ENCODE measurements around the gene COPS2.
"Not testable (repeated sequence)": the region's sequence is repeated elsewhere in the genome, so short reads cannot be mapped to it uniquely, and the experiment has no call there.

The COPS2 gene

DNA sequence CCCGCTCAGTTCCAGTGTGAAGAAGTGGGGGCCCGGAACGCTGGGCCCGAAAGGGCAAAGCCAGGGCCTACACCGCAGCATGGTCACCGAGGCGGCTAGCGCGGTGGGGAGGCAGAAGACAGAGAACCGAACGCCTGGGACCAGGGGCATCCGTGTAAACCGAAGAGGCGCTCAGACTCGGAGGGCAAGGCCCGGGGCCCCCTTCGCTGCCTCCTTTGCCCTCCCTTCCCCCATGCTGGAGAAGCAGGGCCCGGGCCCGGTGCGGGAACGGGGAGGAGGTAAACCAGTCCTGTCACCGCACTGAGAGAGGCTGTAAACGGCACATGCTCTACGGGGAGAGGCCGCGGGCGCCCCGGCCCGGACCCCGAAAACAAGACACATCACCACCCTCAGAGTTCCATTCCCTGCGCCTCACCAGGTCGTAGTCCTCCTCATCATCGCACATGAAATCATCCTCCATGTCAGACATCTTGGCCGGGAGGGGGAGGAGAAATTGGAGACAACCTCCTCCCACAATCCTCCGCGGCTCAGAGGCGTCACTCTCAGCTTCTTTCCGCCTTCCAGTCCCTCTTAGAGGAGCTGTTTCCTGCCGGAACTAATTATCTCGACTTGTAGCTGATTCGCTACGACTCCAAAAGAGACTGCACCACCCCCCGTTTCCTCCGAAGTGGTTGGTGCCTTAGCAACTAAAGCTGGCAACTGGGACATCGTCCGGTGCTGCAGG, at the start of gene COPS2:
COPS2 (minus strand) TSS at position 490 of the 724 bp plus-strand sequence; CDS start at position 469, 21 bp downstream.
- DNase-seq (ENCODE audit: low read depth in 2 of 2) = peak; percentile 80 to 90

DNA sequence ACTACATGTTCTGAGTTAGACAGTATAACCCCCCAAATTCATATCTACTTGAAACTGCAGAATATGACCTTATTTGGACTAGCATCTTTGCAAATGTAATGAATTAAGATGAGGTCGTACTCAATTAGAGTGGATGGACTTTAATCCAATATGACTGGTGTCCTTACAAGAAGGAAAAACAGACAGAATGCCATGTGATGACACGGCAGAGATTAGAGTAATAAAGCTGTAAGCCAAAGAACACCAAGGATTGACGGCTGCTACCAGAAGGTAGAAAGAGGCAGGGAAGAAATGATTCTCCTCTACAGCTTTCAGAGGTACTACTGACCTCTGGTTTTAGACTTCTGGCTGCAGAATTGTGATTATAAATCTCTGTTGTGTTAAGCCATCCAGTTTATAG, 44.9 kb upstream of the COPS2 start:
- no peak for DNase-seq (ENCODE audit: low read depth in 2 of 2)

DNA sequence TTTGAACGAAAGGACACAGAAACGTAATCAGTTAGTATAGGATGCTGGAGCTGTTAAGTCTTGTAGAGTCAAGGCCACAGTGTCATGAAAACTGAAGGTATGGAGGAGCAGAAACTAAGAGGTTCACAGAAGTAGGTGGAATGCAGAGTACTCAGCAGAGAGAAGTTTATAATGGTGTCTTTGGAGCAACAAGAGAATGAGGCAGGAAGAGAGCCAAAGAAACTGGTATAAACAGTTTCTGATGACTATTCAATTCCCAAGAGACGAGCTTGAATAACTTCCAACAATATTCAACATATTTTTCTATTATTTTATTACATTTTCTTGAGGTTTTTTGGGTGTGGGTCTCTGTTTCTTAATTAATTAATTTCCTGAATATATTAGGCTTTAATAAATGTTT, 44.3 kb upstream of the COPS2 start:
- DNase-seq (ENCODE audit: low read depth in 2 of 2) = no peak

DNA sequence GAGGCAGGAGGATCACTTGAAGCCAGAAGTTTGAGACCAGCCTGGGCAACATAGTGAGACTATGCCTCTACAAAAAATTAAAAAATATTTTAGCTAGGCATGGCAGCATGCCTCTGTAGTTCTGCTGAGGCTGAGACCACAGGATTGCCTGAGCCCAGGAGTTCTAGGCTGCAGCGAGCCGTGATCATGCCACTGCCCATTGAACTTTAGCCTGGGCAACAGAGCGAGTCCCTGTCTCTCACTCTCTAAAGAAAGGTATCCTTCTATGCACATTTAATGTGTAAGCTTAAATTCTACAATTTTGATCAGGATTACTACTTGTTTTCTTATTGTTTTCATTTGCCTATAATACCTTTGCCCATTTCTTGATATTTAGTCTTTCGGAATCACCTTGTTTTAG, 41.5 kb upstream of the COPS2 start:
- no peak for DNase-seq (ENCODE audit: low read depth in 2 of 2)

- no peak for DNase-seq (ENCODE audit: low read depth in 2 of 2)
These were observed 36.5 kb upstream of the COPS2 start for GRCh38 chr15:49191892-49192291.

DNA sequence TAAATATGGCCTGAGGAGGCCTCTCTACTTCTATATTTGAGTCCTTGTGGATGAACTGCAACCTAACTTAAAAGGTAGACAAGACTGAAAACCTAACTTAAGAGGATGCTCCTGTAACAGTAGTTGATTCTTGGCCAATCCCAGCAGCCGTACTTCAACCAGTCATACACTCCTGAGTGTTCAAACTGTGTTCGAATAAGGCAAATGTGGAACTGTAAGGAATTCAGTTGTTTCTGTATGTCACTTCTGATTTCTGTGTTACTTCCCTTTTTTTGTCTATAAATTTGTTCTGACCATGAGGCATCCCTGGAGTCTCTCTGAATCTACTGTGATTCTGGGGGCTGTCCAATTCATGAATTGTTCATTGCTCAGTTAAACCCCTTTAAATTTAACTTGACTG, 35.2 kb upstream of the COPS2 start:
- DNase-seq (ENCODE audit: low read depth in 2 of 2) = no peak

DNA sequence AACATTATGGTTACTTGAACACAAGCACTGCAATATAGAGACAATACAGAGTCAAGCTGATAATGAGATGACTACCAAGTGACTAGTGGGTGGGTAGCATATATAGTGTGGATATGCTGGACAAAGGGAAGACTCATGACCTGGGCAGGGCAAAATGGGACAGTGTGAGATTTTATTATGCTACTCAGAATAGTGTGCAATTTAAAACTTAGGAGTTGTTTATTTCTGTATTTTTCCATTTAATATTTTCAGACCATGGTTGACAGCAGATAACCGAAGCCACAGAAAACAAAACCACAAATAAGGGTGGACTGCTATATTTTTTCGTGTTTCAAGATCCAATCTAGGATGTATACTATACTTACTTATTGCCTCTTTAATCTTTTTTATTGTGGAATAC, 34.2 kb upstream of the COPS2 start:
- no peak for DNase-seq (ENCODE audit: low read depth in 2 of 2)

DNA sequence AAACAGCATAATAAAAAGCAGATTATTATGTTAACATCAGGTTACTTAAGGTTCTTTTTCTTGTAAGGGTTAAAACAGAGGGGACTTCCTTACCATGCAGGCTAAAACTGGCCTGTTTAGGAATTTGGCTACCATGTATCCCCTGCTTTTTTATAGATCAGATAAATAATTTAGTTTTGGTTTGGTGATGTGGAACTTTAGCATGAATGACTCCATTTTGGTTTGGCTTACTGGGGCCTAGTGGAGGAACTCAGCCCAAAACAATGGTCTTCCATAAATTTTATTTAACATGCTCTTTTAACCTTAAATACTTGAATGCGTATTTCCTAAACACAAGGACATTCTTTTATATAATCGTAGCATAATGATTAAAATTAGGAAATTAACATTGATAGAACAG, 33.5 kb upstream of the COPS2 start:
- DNase-seq (ENCODE audit: low read depth in 2 of 2) = no peak

GRCh38 chr15:49187549-49188245, 32.3 kb upstream of the COPS2 start:
- no peak for DNase-seq (ENCODE audit: low read depth in 2 of 2)

- DNase-seq (ENCODE audit: low read depth in 2 of 2) = no peak
These were observed 30.1 kb upstream of the COPS2 start for GRCh38 chr15:49185473-49185872.

GRCh38 chr15:49183741-49184140, 28.3 kb upstream of the COPS2 start:
- DNase-seq (ENCODE audit: low read depth in 2 of 2) = not testable (repeated sequence)

- no peak for DNase-seq (ENCODE audit: low read depth in 2 of 2)
These were observed 26.7 kb upstream of the COPS2 start for GRCh38 chr15:49182128-49182527.

DNA sequence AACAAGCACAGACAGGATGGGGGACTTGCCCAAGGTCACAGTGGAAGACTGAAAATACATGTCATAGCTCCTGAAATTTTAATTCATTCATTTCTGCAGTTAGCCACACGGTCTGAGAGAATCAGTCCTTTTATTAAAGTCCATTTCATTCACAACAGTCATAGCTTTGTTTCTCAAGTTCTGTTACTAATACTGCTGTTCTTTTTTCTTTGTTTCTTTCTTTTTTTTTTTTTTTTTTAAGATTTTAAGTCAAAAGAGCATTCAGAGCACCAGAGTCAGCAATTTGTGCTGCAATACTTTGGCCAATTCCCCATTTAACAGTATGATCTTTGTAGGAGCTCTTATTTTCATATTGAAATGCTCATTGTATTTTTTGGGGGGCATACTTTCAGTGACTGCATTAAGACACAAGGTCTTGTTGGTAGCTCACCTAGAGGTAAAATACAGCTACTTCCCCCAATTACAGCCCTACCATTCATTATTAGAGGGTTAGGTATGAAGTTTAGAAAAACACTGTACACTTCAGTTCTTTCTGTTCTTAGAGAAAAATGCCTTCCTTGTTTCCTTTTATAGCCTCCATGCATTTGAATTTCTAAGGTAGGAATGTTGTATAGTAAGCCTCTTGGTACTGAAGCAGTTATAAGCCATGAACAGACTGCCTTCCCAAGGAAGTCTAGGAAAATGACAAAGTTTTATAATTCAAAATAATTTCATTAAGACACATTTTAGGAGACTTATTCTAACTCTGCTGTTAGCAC, 24.2 kb upstream of the COPS2 start:
- DNase-seq (ENCODE audit: low read depth in 2 of 2) = no peak

GRCh38 chr15:49178497-49178896, 23.1 kb upstream of the COPS2 start:
- DNase-seq (ENCODE audit: low read depth in 2 of 2) = no peak

DNA sequence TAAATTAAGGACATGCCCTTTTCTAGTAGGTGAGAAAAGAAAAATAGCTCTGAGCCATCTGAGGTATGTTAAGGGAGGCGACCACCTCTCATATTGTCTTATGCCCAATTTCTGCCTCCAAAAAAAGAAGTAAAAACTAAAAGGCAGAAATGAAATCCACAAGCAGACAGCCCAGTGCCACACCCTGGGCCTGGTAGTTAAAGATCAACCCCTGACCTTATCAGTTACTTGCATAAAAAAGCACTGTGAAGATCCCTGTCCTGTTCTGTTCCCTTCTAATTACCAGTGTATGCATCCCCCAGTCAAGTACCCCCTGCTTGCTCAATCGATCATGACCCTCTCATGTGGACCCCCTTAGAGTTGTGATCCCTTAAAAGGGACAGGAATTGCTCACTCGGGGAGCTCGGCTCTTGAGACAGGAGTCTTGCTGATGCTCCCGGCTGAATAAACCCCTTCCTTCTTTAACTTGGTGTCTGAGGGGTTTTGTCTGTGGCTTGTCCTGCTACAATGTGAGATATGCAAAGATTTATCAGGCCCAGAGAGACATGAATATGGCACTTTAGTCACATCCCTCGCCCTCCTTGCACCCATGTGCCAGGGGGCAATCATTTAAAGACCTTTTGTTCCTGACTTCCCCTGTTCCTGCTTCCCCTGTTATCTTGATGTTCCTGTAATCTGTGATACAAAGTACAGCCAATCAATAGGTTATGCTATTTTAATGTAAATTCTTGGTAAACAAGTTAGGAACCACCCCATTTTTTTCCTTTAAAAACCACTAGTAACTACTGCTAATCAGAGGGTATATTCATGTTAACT, 20.4 kb upstream of the COPS2 start:
- DNase-seq (ENCODE audit: low read depth in 2 of 2) = not testable (repeated sequence)

DNA sequence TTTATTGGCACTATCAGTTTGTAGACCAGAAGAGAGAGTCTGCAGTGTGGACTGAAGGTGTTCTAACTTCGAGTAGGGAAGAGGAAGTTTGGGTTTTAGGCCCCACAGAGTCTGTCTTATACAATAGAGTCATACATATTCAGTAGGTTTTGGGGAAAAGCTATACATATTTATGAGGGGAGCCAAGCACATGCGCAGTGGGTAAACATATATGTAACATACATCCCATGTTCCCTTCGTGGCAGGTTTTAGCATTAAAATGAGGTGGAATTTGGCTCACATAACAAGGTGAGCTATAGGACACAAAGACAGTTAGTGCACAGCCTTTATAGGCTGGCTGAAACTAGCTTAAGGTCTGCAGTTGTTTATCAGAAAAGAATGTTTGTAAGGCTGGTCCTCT, 19.5 kb upstream of the COPS2 start:
- no peak for DNase-seq (ENCODE audit: low read depth in 2 of 2)

GRCh38 chr15:49171790-49172189, 16.4 kb upstream of the COPS2 start:
- no peak for DNase-seq (ENCODE audit: low read depth in 2 of 2)

GRCh38 chr15:49169880-49170597, 14.6 kb upstream of the COPS2 start, which contains the start of gene GALK2:
Gene GALK2, plus strand, starts transcription at chr15:49170247. Its CDS starts 76 bp downstream, at chr15:49170323.
- peak; percentile 68 to 72 for DNase-seq (ENCODE audit: low read depth in 2 of 2)

- no peak for DNase-seq (ENCODE audit: low read depth in 2 of 2)
These were observed 12.6 kb upstream of the COPS2 start for GRCh38 chr15:49168016-49168415.

- no peak for DNase-seq (ENCODE audit: low read depth in 2 of 2)
These were observed 9.5 kb upstream of the COPS2 start for GRCh38 chr15:49164865-49165264.

- DNase-seq (ENCODE audit: low read depth in 2 of 2) = no peak
These were observed 8.3 kb upstream of the COPS2 start for GRCh38 chr15:49163678-49164077.

All from activated CD4-positive, alpha-beta T cell treated with anti-CD3 and anti-CD28 coated beads for 24 hours (primary cell).